Gastrocnemius medialis (tissue), 4 donors: ENCODE measurements around the gene RBBP8.

ENCODE experiments used
- CTCF ChIP-seq, 5 experiments: fragments of 450-650 bp in 3 of 5; fragments of 200-600 bp in 2 of 5; sonication (generic) in 2 of 5; IDR thresholded peaks in 4 of 5; conservative IDR thresholded peaks in 1 of 5; 1 replicate in 4 of 5; 2 replicates in 1 of 5; pipeline ENCODE4 v1.5.1; 2016 to 2019; ENCODE audit warnings: antibody characterized with exemption in 5 of 5, mild to moderate bottlenecking in 3 of 5, moderate library complexity in 3 of 5
- POLR2A ChIP-seq, 2 donors: fragments of 450-650 bp; IDR thresholded peaks; one replicate each; pipeline ENCODE4 v1.6.1; 2017; ENCODE audit warnings: antibody characterized with exemption in 2 of 2, mild to moderate bottlenecking in 2 of 2, moderate library complexity in 2 of 2

- TF ChIP-seq CTCF (IDR thresholded peaks at IDR 0.05 in 4 of 5, conservative IDR thresholded peaks at IDR 0.05 in 1 of 5) (no peak), POLR2A (IDR thresholded peaks at IDR 0.05) (no peak)
Observed at GRCh38 chr18:22943847-22944246, 10.7 kb downstream of the RBBP8 start.
